Measurements from ENCODE around the gene SH3RF3. TPM values are rescaled to one million over a fixed set of nuclear protein-coding genes. Genes with fewer than 3 reads are reported as not detected.

The SH3RF3 gene
- total RNA-seq, 2 experiments from 2014 or later, result 1.4 TPM

DNA sequence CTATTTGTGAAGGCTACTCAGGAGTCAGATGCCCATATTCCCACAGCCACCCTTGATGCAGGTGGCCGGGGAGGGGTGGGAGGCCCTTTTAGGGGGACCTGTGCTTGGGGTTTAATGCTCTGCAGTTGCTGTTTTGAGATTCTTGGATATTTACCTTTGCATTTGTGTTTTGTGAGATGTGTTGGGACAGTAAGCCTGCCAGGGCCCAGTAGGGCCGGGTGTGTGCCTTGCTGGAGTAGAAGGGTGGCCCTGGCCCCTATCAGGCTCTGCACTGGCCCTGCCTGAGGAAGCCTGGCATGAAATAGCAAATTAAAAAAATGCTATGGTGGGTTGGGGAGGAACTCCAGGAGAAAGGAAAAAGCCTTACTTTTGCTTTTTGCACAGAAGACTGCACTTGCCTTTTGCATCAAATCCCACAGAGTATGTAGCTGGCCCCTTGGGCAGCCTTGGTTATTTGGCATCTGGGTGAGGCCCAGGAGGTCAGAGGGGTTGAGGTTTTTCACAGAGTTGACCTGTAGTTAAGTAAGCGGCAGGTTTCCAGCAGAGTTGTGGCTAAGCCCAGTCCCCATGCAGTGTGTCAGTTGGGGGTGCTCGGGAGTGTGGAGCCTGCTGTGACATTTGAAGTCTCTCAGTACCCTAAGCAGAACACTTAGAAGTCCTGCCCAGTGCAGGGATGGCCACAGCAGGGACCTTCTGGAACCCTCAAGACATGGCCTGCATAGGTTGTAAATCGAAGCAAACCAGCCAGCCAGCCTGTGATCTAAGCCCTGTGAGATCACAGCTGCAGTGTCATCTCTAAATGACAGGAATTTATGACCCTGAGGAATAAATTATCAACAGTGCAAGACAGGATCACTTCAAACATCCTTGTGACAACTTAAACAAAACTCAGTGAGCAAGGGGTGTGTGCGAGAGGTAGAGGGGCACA lies 68.8 kb downstream of the SH3RF3 start:
- H3K36me3 Mint-ChIP-seq (ENCODE audit: low read depth), result no peaks in the 10 kb centered on the region
- no peak for ATAC-seq
- H3K4me3 Mint-ChIP-seq, result no peak overlapping the region
- ChIA-PET POLR2A (no interaction called here), CTCF (no interaction called here)
- H3K4me1 Mint-ChIP-seq, result no peaks in the 10 kb centered on the region
- no peak for DNase-seq
- H3K27ac Mint-ChIP-seq, result no peak overlapping the region
- H3K9me3 Mint-ChIP-seq (ENCODE audit: low read depth), result no peaks in the 10 kb centered on the region
- no peaks in the 10 kb centered on the region for H3K27me3 Mint-ChIP-seq
- intact Hi-C loops (cut with DNase I, micrococcal nuclease), result no loop called here

DNA sequence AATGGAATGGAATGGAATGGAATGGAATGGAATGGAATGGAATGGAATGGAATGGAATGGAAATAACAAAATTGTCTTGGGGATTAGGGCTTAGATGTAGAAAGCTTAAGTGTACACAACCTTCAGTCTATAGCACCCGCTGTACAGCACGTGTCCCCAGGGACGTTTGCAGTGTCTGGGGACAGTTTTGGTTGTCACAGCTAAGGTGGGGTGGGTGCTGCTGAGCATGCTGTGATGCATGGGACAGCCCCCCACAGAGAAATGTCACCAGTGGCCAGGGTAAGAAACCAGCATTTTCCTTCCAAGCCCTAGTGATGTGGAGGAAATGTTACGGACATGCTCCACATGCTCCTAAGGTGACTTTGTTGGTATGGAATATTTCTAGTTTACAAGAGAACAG lies 70.8 kb downstream of the SH3RF3 start:
- Mint-ChIP-seq H3K9me3 (ENCODE audit: low read depth) (no peaks in the 10 kb centered on the region), H3K27me3 (peaks cover 2% of the 10 kb centered on the region)

DNA sequence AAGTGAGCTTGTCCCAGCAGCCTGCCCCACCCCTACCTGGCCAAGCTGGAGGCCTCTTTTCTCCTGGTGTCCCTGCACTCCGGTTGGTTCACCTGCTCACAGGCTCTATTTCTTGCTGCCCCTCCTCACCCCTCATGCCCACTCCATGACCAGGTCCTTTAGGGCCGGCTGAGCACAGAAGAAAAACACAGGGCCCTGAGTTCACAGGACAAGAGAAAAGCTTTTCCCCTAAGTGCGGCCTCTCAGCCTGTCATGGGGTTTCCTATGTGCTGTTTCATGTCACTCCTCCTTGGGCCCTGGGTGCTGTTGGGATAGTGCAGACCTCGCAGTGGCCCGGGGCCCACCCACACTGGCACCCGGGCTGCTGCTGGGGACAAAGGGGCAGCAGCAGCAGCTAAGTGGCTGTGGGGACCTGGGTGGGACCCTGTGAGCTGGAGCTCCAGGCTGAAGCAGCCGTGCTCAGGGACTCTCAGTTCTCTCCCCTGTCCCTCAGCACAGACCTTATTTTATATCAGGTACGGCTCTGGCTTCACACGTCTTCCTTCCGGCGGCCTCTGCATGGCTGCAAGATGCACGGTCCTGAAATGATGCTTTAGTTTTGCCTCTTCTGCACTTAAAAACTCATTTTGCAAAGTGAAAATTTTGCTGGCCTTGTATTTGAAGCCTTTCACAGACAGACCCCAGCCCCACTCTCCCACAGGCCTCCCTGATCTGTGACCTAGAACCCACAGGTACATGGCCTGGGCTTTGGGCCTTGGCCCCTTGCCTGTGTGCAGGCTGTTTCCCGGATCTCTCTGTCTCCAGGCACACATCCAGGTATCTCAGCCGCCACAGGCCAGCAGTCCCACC lies 71.8 kb downstream of the SH3RF3 start:
- Mint-ChIP-seq H3K36me3 (ENCODE audit: low read depth) (no peaks in the 10 kb centered on the region), H3K4me3 (no peak overlapping the region), H3K9me3 (ENCODE audit: low read depth) (no peaks in the 10 kb centered on the region), H3K27ac (no peak overlapping the region), H3K27me3 (peaks cover 2% of the 10 kb centered on the region), H3K4me1 (no peaks in the 10 kb centered on the region)
- ATAC-seq, result no peak
- ChIA-PET CTCF (no interaction called here), POLR2A (no interaction called here)
- DNase-seq, result no peak
- intact Hi-C loops (cut with DNase I, micrococcal nuclease), result no loop called here

More for the DNA sequence above, 70.8 kb downstream of the SH3RF3 start:
- no peak for DNase-seq
- ChIA-PET POLR2A (no interaction called here), CTCF (no interaction called here)
- intact Hi-C loops (cut with DNase I, micrococcal nuclease), result no loop called here
- ATAC-seq, result no peak
- Mint-ChIP-seq H3K4me1 (no peaks in the 10 kb centered on the region), H3K36me3 (ENCODE audit: low read depth) (no peaks in the 10 kb centered on the region), H3K4me3 (no peak overlapping the region), H3K27ac (no peak overlapping the region)

DNA sequence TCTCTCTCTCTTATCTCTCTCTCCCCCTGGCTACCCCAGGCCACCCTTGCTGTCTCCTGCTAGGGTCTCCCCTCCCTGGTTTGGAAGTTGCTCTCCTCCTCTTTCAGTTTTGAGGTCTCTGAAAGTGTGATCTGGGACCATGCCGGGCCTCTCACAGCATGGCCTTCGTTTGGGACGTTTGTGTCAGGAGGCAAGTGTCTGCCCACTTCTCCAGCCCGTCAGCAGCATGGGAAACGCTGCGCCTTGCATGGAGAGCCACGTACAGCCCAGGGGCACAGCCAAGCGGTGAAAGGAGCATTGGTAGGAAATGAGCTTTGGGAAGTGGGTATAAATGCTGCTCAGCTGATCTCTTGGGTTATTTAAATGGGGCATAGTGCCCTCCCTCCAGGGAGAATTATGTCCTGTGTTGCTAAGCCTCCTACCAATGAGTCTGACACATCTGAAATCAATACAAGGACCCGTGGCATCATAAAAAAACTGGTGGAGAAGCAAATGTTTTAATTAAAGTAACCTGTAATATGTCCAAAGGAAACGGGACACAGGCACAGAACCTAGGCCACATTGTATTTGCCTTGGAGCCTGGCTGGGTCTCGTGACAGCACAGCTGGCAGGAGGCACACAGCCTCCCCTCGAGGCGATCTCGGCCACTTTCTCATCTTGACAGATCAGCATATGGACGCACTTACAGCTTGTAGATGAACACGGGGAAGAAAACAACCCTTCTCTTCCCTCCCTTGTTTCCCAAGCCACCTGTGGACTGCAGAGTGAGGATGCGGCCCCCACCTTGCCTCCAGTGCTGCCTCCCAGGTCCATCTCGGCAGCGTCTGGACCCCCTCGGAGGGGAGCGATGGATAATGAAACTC lies 72.7 kb downstream of the SH3RF3 start:
- Mint-ChIP-seq H3K4me3 (no peak overlapping the region), H3K4me1 (no peaks in the 10 kb centered on the region), H3K27me3 (peaks cover 2% of the 10 kb centered on the region), H3K27ac (no peak overlapping the region), H3K9me3 (ENCODE audit: low read depth) (no peaks in the 10 kb centered on the region), H3K36me3 (ENCODE audit: low read depth) (no peaks in the 10 kb centered on the region)
- intact Hi-C loops (cut with DNase I, micrococcal nuclease), result no loop called here
- ChIA-PET CTCF (no interaction called here), POLR2A (no interaction called here)
- ATAC-seq (no peak), DNase-seq (no peak)

DNA sequence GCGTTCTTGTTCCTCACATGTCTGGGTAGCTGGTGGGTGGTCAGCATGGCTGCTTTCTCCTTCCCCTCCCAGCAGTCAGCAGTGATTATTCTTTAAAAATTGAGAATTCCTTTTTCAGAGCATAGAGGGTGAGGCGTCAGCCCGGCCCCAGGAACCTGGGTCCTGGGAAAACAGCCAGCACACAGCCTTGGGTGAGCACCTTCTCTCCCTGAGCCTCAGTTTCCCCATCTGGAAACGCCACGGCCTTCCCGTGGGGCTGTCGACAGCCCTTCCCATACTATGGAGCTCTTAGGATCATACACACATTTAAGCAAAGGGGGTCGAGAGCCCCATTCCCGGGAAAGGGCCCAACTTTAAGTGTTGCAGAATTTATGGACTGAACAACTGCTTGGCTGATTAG lies 73.5 kb downstream of the SH3RF3 start:
- CTCF ChIA-PET, result no interaction called here
- Mint-ChIP-seq H3K4me3 (no peak overlapping the region), H3K27ac (no peak overlapping the region), H3K4me1 (no peaks in the 10 kb centered on the region), H3K36me3 (ENCODE audit: low read depth) (no peaks in the 10 kb centered on the region), H3K9me3 (ENCODE audit: low read depth) (no peaks in the 10 kb centered on the region), H3K27me3 (peaks cover 4% of the 10 kb centered on the region)
- DNase-seq (no peak), ATAC-seq (no peak)
- intact Hi-C loops (cut with DNase I, micrococcal nuclease), result no loop called here
- POLR2A ChIA-PET, result no interaction called here

DNA sequence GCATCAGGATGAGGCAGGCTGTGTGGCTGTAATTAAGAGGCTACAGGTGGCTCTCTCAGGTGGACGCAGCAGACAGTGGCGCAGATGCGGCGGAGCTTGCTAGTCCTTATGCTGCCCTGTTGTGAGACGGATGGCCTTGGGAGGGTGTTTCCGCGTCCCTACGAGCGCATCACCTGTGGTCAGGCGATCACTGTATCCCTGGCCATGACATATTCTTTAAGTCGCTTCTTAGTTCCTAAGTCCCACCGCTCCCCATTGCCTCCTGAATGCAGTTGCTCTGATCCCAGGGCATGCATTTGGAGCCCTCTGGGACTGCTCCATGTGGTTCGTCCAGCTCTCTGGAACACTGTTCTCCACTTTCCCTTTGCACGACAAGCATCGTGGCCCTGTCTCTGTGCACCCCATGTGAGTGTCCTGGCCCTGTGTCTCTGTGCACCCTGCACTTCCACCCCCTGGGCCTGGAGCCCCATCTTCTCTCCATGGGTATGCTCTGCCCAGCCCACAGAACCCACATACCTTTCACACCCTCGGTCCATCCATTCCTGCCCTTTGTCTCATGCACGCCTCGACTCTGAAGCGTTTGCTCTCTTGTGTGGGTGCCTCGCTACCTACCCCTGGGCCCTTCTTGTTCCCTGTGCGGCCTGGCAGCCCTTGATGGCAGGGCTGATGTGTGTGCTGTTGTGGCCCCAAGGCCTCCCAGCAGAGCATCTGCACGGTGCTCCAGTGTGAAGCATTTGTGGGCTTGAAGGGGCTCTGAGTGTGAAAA lies 74.4 kb downstream of the SH3RF3 start:
- ATAC-seq (no peak), DNase-seq (no peak)
- intact Hi-C loops (cut with DNase I, micrococcal nuclease), result no loop called here
- H3K9me3 Mint-ChIP-seq (ENCODE audit: low read depth), result no peaks in the 10 kb centered on the region
- H3K36me3 Mint-ChIP-seq (ENCODE audit: low read depth), result no peaks in the 10 kb centered on the region
- ChIA-PET CTCF (no interaction called here), POLR2A (no interaction called here)
- H3K27me3 Mint-ChIP-seq, result peaks cover 4% of the 10 kb centered on the region
- no peak overlapping the region for H3K27ac Mint-ChIP-seq
- H3K4me1 Mint-ChIP-seq, result no peaks in the 10 kb centered on the region
- H3K4me3 Mint-ChIP-seq, result no peak overlapping the region

DNA sequence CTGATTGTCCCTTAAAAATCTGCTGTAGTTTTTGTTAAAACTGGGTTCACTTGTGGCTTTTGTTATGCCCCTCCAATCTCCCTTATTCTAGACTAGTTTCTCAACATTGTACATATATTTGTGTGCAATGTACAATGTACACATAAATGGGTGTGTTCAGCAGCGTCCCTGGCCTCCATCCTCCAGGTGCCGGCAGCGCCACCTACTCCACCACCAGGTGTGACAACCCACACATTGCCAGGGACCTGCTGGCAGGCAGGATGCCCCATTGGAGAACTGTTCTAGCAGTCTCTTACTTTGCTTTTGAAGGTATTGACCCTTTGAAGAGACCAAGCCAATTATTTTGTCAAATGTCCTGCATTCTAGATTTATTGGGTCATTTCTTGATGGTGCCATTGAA lies 75.4 kb downstream of the SH3RF3 start:
- no peak overlapping the region for H3K27ac Mint-ChIP-seq
- DNase-seq (no peak), ATAC-seq (no peak)
- ChIA-PET POLR2A (no interaction called here), CTCF (no interaction called here)
- peaks cover 4% of the 10 kb centered on the region for H3K27me3 Mint-ChIP-seq
- no peaks in the 10 kb centered on the region for H3K9me3 Mint-ChIP-seq (ENCODE audit: low read depth)
- intact Hi-C loops (cut with DNase I, micrococcal nuclease), result no loop called here
- no peaks in the 10 kb centered on the region for H3K4me1 Mint-ChIP-seq
- no peaks in the 10 kb centered on the region for H3K36me3 Mint-ChIP-seq (ENCODE audit: low read depth)
- no peak overlapping the region for H3K4me3 Mint-ChIP-seq

DNA sequence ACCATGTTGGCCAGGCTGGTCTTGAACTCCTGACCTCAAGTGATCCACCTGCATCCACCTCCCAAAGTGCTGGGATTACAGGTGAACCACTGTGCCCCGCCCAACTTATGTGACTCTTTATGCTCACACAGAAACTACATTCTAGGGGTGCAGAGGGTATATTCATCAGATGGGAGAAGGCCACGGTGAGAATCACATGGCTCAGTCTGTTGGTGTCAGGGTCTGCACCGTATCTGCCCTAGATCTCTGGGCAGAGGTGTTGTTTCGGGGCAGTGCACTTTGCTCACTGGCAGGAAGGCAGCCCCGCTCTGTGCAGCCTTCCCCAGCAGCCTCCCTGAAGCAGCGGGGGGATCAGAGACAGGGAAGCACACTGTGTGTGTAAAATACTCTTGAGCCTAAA lies 76.4 kb downstream of the SH3RF3 start:
- Mint-ChIP-seq H3K36me3 (ENCODE audit: low read depth) (no peaks in the 10 kb centered on the region), H3K4me1 (peaks cover 7% of the 10 kb centered on the region), H3K9me3 (ENCODE audit: low read depth) (no peaks in the 10 kb centered on the region), H3K27ac (no peak overlapping the region), H3K4me3 (no peak overlapping the region), H3K27me3 (peaks cover 12% of the 10 kb centered on the region)
- ChIA-PET POLR2A (no interaction called here), CTCF (no interaction called here)
- intact Hi-C loops (cut with DNase I, micrococcal nuclease), result no loop called here
- DNase-seq (no peak), ATAC-seq (no peak)

DNA sequence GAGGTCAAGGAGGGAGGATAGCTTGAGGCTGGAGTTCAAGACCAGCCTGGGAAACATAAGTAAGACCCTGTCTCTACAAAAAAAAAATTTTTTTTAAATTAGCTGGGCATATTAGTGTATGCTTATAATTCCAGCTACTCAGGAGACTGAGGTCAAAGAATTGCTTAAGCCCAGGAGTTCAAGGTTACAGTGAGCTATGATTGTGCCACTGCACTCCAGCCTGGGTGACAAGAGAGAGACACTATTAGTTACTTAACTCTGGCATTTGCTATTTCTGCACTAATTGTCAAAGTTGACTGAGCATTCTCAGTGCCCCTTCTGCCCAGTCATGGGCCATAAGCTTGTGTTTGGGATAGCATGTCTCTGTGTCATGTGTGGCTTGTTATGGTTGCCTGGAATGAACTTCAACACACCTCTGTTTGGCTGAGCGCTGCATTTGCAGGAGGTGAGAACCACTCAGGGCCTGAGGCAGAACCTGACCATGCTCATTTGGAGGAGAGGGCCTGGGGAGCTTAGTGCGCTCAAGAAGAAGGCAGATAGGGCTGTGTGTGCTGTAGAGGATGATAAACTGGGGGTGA lies 77.7 kb downstream of the SH3RF3 start:
- H3K9me3 Mint-ChIP-seq (ENCODE audit: low read depth), result no peaks in the 10 kb centered on the region
- ChIA-PET CTCF (no interaction called here), POLR2A (no interaction called here)
- peaks cover 19% of the 10 kb centered on the region for H3K27me3 Mint-ChIP-seq
- no peak overlapping the region for H3K27ac Mint-ChIP-seq
- no peak overlapping the region for H3K4me3 Mint-ChIP-seq
- ATAC-seq, result no peak
- H3K36me3 Mint-ChIP-seq (ENCODE audit: low read depth), result no peaks in the 10 kb centered on the region
- peaks cover 17% of the 10 kb centered on the region for H3K4me1 Mint-ChIP-seq
- DNase-seq, result no peak
- intact Hi-C loops (cut with DNase I, micrococcal nuclease), result no loop called here

DNA sequence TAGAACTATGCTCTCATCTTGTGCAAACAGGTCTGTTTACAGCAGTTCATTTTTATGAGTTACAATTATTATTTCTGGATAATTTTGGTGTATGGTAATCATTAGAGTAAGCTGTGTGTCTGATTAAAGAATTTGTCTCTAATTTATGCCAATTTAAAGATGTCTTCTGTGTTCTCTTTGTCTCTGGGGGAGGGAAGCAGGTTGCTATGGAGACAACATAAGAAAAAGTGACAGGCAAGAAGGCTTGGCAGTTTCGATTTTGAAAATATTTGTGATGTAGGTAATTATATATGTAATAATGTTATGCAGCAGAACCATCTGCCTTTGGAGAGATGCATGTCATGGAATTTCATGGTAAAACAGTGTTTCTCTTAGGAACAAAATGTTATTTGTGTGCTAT lies 78.2 kb downstream of the SH3RF3 start:
- intact Hi-C loops (cut with DNase I, micrococcal nuclease), result no loop called here
- Mint-ChIP-seq H3K9me3 (ENCODE audit: low read depth) (no peaks in the 10 kb centered on the region), H3K36me3 (ENCODE audit: low read depth) (no peaks in the 10 kb centered on the region), H3K27me3 (peaks cover 23% of the 10 kb centered on the region), H3K4me1 (peaks cover 17% of the 10 kb centered on the region), H3K27ac (no peak overlapping the region), H3K4me3 (no peak overlapping the region)
- CTCF ChIA-PET, result no interaction called here
- DNase-seq, result no peak
- ATAC-seq, result no peak
- POLR2A ChIA-PET, result no interaction called here

Measured in activated CD4-positive, alpha-beta T cell treated with anti-CD3 and anti-CD28 coated beads for 36 hours (primary cell).